ENCODE results near the gene TAOK2.

Gene TAOK2

DNA sequence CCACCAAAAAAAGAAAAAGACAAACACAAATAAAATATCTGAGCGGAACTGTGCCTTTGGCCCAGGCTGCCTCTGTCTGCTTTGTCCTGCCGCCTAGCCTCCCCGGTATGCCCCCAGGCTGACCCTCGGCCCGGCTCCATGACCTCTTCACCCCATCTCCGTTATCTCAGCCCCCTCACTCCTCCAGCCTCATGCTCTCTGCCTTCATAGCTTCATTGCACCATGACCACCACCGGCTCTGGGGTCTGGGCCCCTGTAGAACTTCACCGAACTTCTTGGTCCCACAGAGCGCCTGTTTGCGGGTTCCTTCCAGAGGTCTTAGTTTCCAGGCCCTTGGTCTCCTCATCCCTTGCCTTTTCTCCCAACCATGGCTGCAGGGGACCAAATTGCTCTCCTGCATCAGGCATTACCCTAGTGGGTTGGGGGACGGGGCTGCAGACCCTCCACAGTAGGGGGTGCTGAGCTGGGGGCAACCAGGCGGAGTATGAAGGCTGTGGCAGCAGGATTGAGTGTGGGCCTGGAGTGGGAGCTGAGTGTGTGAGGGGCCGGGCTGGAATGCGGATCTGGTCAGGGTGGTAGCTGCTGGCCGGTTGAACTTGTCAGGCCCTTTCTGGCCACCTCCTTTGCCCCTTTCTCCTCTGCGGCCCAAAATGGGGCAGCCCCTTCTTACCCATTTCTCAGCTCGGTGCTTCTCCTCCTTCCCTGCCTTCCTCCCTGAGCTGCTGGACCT is 14.8 kb downstream of the TAOK2 start:
- no peak for DNase-seq

DNA sequence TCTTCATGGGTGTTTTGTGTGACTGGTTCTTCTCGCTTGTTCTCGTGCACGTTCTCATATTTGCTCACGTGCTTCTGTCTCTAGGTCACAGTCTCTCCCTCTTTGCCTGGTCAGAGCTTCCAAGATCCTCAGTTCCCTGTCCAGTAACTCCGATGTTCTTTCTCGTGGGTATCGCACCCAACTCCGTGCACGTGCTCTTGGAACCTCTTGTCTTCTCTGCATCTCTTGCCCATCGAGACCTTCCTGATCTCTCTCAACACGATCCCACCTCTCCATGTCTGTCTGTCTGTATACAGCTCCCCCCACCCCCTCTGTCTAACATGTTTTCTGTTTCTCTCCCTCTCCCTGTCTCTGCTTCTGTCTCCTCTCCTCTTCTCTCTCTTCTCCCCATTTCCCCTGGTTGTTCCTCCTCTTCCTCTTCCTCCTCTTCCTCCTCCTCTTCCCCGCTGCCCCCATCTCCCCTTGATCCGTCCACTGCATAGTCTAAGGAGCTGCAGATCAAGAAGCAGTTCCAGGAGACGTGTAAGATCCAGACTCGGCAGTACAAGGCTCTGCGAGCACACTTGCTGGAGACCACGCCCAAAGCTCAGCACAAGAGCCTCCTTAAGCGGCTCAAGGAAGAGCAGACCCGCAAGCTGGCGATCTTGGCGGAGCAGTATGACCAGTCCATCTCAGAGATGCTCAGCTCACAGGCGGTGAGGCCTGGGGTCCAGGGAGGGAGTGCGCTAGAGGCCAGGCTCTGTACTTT is 15.6 kb downstream of the TAOK2 start:
- DNase-seq, result no peak

DNA sequence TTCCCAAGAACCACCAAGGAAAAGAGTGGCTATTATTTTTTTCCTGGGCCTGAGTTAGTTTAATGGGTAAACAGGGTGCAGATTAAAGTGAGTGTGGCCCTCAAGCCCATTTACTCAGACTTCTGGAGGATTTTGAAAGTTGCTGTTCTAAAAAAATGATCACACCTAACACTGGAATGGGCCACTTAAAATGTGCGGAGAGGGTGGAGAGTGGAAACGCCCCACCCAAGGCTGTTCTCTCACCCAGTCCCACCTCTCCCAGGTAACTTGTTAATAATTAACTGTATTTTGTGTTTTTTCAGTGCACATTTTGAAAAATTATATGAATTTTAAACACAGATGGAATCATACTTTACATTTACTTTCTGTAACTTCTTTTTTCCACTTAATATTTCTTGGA is 16.4 kb downstream of the TAOK2 start:
- no peak for DNase-seq

DNA sequence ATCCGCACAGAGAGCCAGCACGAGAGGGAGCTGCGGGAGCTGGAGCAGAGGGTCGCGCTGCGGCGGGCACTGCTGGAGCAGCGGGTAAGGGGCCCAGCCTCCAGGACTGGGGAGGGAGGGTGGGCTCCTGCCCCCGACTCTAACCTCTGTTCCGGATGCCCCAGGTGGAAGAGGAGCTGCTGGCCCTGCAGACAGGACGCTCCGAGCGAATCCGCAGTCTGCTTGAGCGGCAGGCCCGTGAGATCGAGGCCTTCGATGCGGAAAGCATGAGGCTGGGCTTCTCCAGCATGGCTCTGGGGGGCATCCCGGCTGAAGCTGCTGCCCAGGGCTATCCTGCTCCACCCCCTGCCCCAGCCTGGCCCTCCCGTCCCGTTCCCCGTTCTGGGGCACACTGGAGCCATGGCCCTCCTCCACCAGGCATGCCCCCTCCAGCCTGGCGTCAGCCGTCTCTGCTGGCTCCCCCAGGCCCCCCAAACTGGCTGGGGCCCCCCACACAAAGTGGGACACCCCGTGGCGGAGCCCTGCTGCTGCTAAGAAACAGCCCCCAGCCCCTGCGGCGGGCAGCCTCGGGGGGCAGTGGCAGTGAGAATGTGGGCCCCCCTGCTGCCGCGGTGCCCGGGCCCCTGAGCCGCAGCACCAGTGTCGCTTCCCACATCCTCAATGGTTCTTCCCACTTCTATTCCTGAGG is 17.4 kb downstream of the TAOK2 start:
- DNase-seq, result no peak

DNA sequence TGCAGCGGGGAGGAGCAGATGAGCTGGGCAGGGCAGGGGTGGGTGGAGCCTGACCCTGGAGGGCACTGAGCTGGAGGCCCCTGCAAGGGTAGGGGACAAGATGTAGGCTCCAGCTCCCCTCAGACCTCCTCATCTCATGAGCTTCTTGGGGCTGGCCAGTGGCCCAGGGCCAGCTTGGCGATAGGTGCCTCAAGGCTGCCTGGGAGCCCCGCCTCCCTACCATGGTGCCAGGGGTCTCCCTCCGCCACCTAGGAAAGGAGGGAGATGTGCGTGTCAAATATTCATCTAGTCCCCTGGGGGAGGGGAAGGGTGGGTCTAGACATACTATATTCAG is 17.9 kb downstream of the TAOK2 start:
- DNase-seq, result no peak

DNA sequence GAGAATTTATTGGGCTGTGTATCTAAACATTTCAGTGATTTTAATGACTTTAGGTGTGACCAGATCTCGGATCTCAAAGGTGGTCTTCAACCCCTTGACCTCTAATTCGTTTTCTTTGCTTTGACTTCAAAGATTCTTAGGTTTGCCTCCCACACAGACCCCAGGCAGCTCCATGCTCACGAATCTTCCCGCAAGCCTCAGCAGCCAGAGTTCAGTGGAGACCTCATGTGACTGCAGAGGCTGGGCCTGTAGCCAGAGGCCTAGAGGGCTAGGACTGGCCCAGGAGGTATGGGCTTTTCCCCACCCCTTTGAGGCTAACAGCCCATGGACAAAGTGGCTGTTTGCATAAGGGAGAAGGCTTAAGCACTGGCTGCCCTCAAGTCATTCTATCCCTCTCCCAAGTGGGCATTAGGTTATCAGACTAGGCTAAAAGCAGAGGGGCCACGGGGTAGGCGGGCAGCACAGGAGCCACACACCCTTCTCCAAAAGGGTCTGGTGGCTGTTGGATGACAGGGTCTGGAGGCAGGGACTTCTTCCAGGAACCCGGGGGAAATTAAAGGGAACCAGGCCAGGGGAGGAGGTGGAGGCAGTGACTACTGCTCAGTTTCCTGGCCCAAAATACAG is 18.8 kb downstream of the TAOK2 start:
- DNase-seq, result no peak

DNA sequence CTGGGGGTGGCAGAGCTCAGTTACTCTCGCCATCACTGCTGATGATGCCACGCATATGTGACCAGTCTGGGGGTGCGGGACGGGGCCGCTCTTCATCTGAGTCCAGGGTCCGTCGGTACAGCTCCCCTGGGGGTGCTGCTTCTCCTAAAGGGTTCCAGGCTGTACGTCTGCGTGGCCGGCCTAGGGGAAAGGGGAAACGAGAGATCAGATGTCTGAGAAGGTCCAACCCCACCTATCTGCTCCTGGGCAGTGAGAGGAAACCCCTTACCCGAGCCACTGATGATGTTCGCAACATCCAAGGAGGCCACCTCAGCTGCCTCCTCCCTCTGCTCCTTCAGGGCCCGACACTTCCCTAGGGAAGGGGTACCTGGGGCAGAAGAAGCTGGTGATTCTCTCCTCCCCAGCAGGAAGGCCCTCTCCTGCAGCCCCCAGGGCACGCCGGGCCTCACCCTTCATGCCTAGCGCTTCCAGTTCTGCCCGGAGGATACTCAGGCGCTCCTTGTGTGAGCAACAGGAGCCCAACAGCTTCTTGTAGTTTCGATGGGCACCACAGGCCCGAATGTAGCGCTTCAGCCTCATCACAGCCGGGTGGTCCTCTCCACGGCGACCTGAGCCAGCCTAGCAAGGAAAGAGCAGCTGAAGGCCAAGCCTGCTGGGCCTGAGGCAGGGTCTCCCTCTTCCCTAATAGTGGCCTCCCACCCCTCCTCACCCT is 19.7 kb downstream of the TAOK2 start:
- no peak for DNase-seq

DNA sequence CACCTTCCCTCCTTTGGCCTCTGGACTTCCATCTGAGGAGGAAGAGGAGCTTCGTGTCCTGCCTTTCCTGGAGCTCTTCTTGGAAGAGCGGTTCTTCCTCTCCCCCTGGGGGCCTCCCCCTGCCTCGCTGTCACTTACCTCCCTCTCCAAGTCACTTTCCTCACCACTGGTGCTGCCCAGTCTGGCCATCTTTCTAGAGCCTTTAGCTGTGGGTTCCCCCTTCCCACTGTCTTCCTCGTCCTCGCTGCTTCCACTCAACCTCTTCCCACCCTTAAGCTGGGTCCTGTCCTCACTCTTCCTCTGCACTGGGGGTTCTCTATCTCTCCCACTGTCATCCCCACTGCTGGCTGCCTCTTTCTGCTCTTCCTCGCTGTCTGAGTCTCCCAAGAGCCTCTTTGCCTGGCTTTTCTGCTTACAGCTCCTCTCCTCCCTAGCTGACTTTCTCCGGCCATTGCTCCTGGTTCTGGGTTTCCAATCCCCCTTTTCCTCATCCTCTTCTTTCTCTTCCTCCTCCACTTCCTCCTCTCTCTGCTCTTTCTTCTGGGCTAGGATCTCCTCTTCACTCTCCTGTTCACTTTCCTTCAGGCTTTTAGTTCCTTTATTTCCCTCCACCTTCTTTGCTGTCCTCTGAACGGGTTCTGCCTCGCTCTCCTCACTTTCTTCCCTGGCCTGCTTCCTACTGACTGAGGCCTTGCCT is 20.4 kb downstream of the TAOK2 start:
- DNase-seq, result no peak

DNA sequence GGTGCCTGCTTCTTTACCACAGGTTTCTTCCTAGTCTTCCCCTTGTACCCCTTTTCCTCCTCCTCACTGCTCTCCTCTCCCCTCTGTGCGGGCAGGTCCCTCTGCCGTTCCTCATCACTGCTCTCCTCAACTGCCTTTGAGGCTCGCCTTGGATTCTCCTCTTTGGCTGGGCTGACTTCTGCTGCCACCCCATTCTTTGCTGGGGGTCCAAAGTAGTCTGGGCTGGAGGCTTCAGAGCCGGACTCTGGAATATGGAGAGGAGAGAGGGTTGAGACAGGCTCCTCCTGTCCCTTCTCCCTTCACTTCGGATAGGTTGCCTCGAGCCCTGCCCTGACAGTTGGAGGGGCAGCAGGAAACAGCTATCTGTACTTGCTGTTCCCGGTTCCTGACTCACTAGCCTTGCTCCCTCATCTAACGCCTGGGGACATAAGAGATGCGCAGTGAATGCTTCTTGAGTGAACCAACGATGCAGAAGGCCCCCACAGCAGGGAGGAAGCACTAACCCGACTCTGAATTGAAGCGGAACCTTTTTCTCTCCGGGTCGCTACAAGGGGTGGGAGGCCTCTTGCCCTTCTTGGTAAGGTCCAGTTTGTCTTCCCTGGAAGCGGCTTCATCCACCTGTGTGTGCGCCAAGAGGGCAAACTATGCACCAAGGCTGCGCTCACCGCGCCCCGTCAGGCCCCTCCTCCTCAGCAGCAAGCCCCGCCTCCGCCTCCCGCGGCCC is 21.1 kb downstream of the TAOK2 start:
- DNase-seq, result no peak

DNA sequence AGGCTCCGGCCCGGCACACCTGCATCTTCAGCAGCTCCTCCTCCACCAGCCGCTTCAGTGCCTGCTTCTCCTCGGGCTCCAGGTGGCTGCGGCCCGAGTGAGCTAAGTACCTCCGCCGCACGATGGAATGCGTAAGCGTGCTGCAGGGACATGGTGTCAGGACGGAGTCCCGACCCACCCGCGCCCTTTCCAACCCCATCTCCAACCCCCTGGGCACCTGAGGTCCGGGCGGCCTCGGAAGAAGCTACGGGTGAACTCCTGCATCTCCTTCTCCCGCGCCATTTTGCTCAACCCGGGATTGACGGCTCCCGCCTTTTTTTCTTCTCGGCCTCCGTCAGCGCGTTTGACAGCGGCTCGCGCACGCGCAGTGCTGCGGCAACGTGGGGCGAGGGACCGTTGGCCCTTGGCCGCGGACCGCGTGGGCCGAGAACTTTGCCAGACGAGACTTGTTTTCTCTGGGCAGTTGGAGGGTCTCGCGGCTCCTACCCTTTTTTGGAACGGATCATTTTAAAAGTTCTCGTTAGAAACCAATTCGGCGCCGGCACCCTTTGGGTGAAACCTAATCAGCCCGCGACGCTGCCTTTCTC is 21.7 kb downstream of the TAOK2 start, which contains the start of gene HIRIP3:
TSS of gene HIRIP3 (minus strand) at position 294 of the 587 bp plus-strand sequence. CDS start at position 282, 12 bp downstream.
- peak; percentile 77 for DNase-seq

DNA sequence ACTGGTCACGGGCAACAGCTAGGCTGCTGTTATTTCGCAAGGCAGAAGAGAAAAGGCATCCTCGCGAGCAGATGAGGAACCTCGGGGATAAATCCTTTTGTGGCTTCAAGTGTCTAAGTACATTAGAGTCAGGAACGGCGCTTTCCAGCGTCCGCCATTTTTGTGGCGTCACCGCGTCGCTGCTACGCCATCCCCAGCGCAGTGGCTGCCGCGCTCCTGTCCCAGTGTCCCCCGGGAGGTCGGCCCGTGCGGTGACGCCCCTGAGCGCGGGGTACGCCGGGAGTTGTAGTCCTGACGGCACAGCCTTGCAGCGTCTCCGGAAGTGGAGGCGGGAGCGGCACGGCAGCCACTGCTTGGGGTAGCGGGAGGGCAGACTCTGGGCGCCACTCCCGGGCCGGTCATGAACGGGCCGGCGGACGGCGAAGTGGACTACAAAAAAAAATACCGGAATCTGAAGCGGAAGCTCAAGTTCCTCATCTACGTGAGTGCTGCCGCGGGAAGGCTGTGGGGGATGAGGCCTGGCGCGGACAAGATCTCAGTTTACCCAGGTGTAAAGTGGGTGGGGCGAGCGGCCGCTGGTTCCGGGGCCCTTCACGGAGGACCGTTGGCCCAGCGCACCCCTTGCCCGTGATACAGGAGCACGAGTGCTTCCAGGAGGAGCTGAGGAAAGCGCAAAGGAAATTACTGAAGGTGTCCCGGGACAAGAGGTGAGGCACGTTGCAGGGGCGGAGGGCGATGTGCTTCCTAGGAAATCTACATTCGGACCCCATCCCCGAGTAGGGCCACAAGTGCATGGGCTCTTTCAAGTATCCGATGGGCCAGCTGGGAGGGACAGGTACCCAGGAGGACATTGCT is 22.5 kb downstream of the TAOK2 start, which contains the start of gene INO80E:
TSS of gene INO80E (plus strand) at position 331 of the 855 bp plus-strand sequence. CDS start at position 401, 70 bp downstream.
- DNase-seq, result peak; percentile 98

DNA sequence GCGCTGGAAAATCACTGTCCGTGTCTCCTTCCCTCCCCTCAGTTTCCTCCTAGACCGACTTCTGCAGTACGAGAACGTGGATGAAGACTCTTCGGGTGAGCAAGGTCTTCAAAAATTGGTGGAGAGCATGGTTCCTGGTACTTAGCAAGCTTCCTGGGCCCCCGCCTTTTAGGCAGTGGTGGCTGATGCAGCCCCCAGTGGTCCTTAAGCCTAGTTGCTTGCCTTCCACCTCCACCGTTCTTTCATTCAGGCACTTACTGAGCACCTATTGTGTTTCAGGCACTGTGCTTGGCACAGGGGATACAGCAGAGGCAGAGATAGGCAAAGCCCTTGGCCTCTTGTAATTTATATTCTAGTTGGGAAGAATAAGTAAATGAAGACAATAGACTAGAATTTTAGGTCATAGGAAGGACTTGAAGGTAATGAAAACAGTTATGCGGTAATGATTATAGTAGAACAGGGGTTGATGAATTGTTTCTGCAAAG is 23.1 kb downstream of the TAOK2 start:
- no peak for DNase-seq

DNA sequence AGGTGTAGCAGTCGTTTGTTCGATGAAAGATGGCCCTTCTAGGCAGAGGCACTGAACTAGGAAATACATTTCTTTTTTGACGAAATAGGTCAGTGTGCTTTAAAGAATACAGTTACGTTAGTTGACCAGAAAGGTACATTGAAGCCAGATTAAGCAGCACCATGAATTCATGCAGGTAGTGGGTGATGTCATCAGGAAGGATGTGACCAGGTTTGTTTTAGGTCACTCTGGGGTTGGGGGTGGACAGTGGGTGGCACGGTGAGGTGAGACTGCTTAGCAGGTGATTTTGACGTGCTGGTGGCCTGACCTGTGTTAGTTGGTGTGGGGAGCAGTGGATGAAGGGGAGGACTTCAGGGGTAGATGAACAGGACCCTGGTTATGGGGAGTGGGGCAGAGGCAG is 25.9 kb downstream of the TAOK2 start:
- DNase-seq, result no peak

DNA sequence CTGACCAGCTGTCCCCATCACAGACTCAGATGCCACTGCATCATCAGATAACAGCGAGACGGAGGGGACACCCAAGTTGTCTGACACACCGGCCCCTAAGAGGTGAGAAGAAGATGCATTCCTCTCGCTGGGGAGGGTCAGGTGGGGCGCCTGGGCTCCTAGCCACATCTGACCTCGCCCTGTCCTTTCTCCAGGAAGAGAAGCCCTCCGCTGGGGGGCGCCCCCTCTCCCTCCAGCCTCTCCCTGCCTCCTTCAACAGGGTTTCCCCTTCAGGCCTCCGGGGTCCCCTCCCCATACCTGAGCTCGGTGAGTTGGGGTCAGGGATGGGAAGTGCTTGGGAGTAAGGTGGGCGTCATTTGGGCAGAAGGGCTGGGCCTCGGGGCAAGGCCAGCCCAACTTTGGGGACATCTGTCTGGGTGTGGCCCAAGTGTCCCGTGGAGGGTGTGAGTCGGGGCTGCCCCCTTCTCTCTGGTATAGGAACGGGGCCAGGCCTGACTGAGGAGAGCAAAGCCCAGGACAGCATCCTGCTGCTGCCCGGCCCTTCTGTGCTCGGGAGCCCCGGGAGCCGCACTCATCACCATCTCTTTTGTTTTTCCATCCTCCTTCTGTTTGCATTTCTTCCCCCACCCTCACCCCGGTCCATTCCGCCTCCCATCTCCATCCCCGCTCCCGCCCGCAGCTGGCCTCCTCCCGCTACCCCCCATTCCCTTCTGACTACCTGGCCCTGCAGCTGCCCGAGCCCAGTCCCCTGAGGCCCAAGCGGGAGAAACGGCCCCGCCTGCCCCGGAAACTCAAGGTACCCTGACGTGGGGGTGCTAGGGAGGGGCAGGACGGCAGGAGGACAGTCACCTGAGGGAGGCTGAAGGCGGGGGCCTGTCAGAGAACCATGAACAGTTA is 27.3 kb downstream of the TAOK2 start:
- no peak for DNase-seq

DNA sequence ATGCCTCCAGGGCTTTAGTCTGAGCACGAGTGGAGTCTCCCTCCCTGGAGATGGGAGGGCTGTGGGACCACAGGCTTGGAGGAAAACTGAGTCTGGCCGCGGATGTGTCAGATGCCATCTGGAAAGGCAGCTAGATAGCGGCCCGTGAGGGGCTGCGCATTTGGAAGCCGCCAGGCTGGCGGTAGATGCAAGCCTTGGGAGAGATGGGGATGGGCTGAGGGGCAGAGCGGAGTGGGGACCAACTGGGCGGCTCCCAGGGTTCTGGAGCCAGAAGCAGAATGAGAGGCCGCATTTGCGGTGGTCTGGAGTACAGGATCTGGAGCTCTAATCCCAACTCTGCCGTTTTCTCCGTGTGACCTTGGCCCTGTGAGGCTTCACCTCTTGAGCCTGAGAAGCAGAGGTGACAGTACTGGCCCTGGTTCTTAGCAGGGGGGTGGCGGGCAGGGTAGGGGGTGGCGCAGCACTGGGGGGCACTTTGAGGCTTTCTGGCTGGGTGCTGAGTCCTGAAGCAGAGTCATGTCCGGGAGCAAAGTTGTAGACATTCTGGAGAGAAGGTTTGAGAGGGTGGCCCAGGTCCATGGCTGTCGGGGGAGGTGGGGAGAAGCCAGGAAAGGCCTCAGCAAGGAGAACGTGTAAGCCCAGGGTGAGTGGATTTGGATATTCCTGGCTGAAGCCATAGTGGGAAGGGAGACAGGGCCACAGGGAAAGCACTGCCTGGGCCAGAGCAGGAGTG is 29.1 kb downstream of the TAOK2 start:
- DNase-seq, result no peak

DNA sequence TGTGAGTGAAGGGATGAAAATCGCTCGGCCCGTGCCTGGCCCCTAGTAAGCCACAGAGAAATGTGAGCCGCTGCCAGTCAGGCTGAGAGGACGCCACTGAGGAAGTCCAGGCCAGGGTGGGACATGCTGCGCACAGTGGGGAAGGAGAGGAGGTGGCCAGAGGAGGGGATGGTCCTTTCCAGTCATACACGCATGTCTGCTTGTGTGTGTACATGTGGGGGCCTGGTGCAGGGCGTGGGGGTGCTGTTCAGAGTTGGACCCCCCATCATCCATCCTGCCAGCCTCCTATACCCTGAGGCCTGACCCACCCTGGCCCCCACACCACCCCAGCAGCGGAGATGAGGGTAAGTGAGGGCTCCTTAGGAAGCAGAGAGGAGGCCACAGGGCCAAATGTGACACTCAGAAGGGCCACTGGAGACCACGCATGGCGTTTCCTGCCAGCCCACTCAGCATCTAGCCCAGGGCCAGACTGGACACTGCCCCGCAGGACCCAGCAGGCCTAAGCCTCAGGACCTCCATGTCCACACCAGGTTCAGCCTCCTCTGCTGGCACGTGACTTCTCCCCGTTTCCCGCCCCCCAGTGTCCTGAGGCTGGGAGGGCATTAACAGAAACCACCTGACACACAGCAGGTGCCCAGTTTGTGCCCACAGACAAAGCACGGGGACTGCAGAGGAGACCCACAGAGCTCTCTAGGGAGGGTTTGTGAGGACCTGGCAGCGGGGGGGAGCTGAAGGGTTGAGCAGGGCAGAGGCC is 30.2 kb downstream of the TAOK2 start:
- DNase-seq, result no peak

DNA sequence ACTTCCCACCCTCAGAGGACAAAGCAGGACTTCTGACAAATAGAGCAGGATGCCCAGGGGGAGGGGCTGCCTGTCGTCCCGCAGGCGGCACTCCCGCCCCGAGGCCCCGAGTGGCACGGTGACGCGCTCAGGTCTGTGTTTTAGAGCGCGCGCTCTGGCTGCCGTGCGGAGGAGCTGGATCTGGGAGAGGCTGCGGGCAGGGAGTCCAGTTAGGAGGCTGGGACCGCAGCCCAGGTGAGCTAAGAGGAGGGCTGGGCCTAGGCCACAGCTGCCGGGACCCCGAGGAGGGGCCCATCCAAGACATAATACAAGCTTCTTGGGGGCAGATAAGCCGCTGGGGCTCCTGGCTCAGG is 30.7 kb downstream of the TAOK2 start:
- DNase-seq, result no peak
